ENCODE results near the gene SLC17A5. TPM values are rescaled to one million over a fixed set of nuclear protein-coding genes. Genes with fewer than 3 reads are reported as not detected.

SLC17A5 gene
- total RNA-seq, 4 donors from 2014 or later = 15.0 to 17.9 (median 16.2) TPM

- peaks cover 6 to 82% (median 54%) of the 10 kb centered on the region in 4 donors for H3K36me3 ChIP-seq
Observed at GRCh38 chr6:73639040-73639439, 14.8 kb downstream of the SLC17A5 start.

DNA sequence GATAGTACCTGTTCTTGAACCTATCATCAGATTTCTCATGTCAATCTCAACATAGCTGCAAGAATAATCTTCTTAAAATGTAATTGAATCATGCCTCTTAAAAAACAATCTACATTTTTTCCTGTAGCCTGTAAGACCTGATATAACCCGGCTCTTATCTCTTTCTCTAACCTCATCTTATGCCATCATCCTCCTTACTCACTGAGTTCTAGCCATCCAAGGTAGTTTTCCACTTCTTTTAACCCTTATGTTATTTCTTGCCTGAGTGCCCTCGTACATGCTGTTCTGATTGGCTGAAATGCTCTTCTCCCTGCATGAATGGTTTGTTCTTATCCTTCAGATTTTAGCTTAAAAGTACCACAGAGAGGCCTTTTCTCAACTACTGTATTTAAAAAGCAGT lies 16.4 kb downstream of the SLC17A5 start:
- intact Hi-C loops (cut with DNase I) = no loop called here

More at GRCh38 chr6:73639040-73639439, 14.8 kb downstream of the SLC17A5 start:
- no peak for DNase-seq (ENCODE audit: extremely low spot score)
- WGBS = 87% methylated on average over 4 of the region's 4 CpGs
- TF ChIP-seq EP300 (IDR thresholded peaks at IDR 0.05) (no peak), POLR2A (IDR thresholded peaks at IDR 0.05; ENCODE audit: low read depth) (no peak)
- Histone ChIP-seq H3K4me1 (no peaks in the 10 kb centered on the region), H3K9me3 (no peaks in the 10 kb centered on the region), H3K27ac (replicated peaks in 1 of 4) (no peak overlapping the region), H3K27me3 (no peaks in the 10 kb centered on the region), H3K4me3 (no peak overlapping the region)
- intact Hi-C loops (cut with DNase I) = no loop called here

GRCh38 chr6:73636048-73636447 lies 17.7 kb downstream of the SLC17A5 start:
- intact Hi-C loops (cut with DNase I) = no loop called here

More for the DNA sequence above, 16.4 kb downstream of the SLC17A5 start:
- no peak for DNase-seq (ENCODE audit: extremely low spot score)
- 93% methylated on average over 2 of the region's 2 CpGs for WGBS
- no peak for TF ChIP-seq POLR2A (IDR thresholded peaks at IDR 0.05; ENCODE audit: low read depth)
- no peak for TF ChIP-seq CTCF (IDR thresholded peaks at IDR 0.05)
- TF ChIP-seq POLR2AphosphoS5 (IDR thresholded peaks at IDR 0.05) = no peak
- TF ChIP-seq EP300 (IDR thresholded peaks at IDR 0.05) = no peak
- Histone ChIP-seq H3K4me3 (no peak overlapping the region), H3K9me3 (no peaks in the 10 kb centered on the region), H3K4me1 (no peaks in the 10 kb centered on the region), H3K36me3 (peaks cover 14 to 93% (median 68%) of the 10 kb centered on the region in 4 donors), H3K27me3 (no peaks in the 10 kb centered on the region), H3K27ac (replicated peaks in 1 of 4) (no peak overlapping the region)

DNA sequence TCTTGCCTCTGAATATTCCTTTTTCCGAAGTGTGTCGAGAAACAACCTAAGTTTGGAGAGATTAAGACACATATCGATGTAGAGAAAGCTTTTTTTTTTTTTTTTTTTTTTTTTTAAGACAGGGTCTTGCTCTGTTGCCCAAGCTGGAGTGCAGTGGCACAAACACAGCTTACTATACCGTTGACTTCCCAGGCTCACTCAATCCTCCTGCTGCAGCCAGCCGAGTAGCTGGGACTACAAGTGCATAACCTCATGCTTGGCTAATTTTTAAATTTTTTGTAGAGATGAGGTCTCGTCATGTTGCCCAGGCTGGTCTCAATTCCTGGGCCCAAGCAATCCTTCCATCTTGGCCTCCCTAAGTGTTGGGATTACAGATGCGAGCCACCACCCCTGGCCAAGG lies 21.4 kb downstream of the SLC17A5 start:
- Histone ChIP-seq H3K4me3 (no peak overlapping the region), H3K36me3 (peaks cover 20 to 96% (median 81%) of the 10 kb centered on the region in 4 donors), H3K27me3 (no peaks in the 10 kb centered on the region), H3K4me1 (no peaks in the 10 kb centered on the region), H3K9me3 (no peaks in the 10 kb centered on the region), H3K27ac (replicated peaks in 1 of 4) (no peak overlapping the region)
- 80% methylated on average over 7 of the region's 7 CpGs for WGBS
- intact Hi-C loops (cut with DNase I) = no loop called here
- TF ChIP-seq POLR2A (IDR thresholded peaks at IDR 0.05; ENCODE audit: low read depth) = no peak
- TF ChIP-seq EP300 (IDR thresholded peaks at IDR 0.05) = no peak
- no peak for TF ChIP-seq POLR2AphosphoS5 (IDR thresholded peaks at IDR 0.05)
- TF ChIP-seq CTCF (IDR thresholded peaks at IDR 0.05) = no peak
- no peak for DNase-seq (ENCODE audit: extremely low spot score)

More at GRCh38 chr6:73636048-73636447, 17.7 kb downstream of the SLC17A5 start:
- H3K27me3 ChIP-seq = no peaks in the 10 kb centered on the region
- H3K4me1 ChIP-seq = no peaks in the 10 kb centered on the region
- no peak overlapping the region for H3K4me3 ChIP-seq
- H3K9me3 ChIP-seq = no peaks in the 10 kb centered on the region
- DNase-seq (ENCODE audit: extremely low spot score) = no peak
- no peak for TF ChIP-seq POLR2A (IDR thresholded peaks at IDR 0.05; ENCODE audit: low read depth)
- TF ChIP-seq POLR2AphosphoS5 (IDR thresholded peaks at IDR 0.05) = no peak
- TF ChIP-seq CTCF (IDR thresholded peaks at IDR 0.05) = no peak
- TF ChIP-seq EP300 (IDR thresholded peaks at IDR 0.05) = no peak
- H3K36me3 ChIP-seq = peaks cover 20 to 93% (median 68%) of the 10 kb centered on the region in 4 donors
- no peak overlapping the region for H3K27ac ChIP-seq (replicated peaks in 1 of 4)

DNA sequence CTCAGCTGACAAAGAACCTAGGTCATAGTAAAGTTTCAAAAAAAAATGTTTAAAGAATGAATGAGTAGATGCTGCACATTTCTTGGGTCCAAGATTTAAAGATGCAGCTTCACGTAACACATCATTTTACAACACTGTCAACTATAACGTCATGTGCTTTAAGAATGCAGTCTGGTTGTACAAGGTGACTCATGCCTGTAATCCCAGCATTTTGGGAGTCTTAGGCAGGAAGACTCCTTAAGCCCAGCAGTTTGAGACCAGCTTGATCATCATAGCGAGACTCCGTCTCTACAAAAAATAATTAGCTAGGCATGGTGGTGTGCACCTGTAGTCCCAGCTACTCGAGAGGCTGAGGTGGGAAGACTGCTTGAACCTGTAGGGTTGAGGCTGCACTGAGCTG lies 21.9 kb downstream of the SLC17A5 start:
- H3K36me3 ChIP-seq = peaks cover 23 to 96% (median 81%) of the 10 kb centered on the region in 4 donors

DNA sequence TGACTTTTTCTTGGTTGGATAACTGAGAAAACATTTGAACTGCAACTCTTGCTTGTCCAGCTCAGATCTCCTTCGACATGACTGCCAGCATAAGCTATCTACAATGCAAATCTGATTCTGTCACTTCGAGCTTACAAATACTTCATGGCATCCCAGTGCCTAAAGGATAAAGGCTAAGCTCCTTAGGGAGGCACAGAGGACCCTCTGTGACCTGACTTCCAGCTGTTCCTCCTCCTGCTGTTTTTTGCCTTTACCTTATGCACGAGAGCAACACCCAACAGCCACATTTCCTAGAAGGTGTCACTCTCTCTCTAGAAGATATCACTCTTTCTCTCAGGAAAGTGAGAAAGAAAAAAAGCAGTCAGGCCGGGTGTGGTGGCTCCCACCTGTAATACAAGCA lies 23.4 kb downstream of the SLC17A5 start:
- peaks cover 24 to 96% (median 80%) of the 10 kb centered on the region in 4 donors for H3K36me3 ChIP-seq
- DNase-seq (ENCODE audit: extremely low spot score) = no peak

More for the DNA sequence above, 21.9 kb downstream of the SLC17A5 start:
- no peak for TF ChIP-seq EP300 (IDR thresholded peaks at IDR 0.05)
- Histone ChIP-seq H3K27me3 (no peaks in the 10 kb centered on the region), H3K4me3 (no peak overlapping the region), H3K9me3 (no peaks in the 10 kb centered on the region), H3K4me1 (no peaks in the 10 kb centered on the region), H3K27ac (replicated peaks in 1 of 4) (no peak overlapping the region)
- DNase-seq (ENCODE audit: extremely low spot score) = no peak
- intact Hi-C loops (cut with DNase I) = no loop called here
- 84% methylated on average over 5 of the region's 5 CpGs for WGBS

More for the DNA sequence above, 23.4 kb downstream of the SLC17A5 start:
- intact Hi-C loops (cut with DNase I) = no loop called here
- H3K4me3 ChIP-seq = no peak overlapping the region
- no peaks in the 10 kb centered on the region for H3K4me1 ChIP-seq
- no peaks in the 10 kb centered on the region for H3K9me3 ChIP-seq
- H3K27me3 ChIP-seq = no peaks in the 10 kb centered on the region
- no peak for TF ChIP-seq POLR2A (IDR thresholded peaks at IDR 0.05; ENCODE audit: low read depth)
- no peak for TF ChIP-seq POLR2AphosphoS5 (IDR thresholded peaks at IDR 0.05)
- no peak for TF ChIP-seq CTCF (IDR thresholded peaks at IDR 0.05)
- TF ChIP-seq EP300 (IDR thresholded peaks at IDR 0.05) = no peak
- no peak overlapping the region for H3K27ac ChIP-seq (replicated peaks in 1 of 4)
- 79% methylated on average over 4 of the region's 4 CpGs for WGBS

Data from esophagus muscularis mucosa (tissue), 4 donors.